Ascending aorta (tissue), 2 donors: ENCODE data around the gene BMP7. TPM values are rescaled to one million over a fixed set of nuclear protein-coding genes. Genes with fewer than 3 reads are reported as not detected.

ENCODE experiments used
- DNase-seq, 2 donors: peaks; one replicate each; pipeline ENCODE4 v3.0.0-alpha.2; 2019; ENCODE audit warnings: low spot score in 2 of 2
- H3K27ac ChIP-seq, 2 donors: fragments of 200-600 bp; sonication (generic); one replicate each; pipeline ENCODE4 v1.5.1; 2016 to 2017; ENCODE audit warnings: mild to moderate bottlenecking in 1 of 2
- H3K27me3 ChIP-seq: fragments of 200-600 bp; sonication (generic); one replicate; pipeline ENCODE4 v1.5.1; 2017
- H3K36me3 ChIP-seq, 2 donors: fragments of 200-600 bp; sonication (generic); one replicate each; pipeline ENCODE4 v1.5.1; 2016
- H3K4me1 ChIP-seq, 2 donors: fragments of 200-600 bp; sonication (generic); one replicate each; pipeline ENCODE4 v1.5.1; 2016 to 2017; ENCODE audit warnings: mild to moderate bottlenecking in 1 of 2
- H3K4me3 ChIP-seq, 2 donors: fragments of 200-600 bp; sonication (generic); one replicate each; pipeline ENCODE4 v1.5.1; 2016 to 2017; ENCODE audit warnings: mild to moderate bottlenecking in 1 of 2
- H3K9me3 ChIP-seq, 2 donors: fragments of 200-600 bp; sonication (generic); one replicate each; pipeline ENCODE4 v1.5.1; 2016
- intact Hi-C: fragments of 100-400 bp; cut with DNase I; formaldehyde crosslinking; loops from one replicate; pipeline ENCODE4 v1.15.1; 2023
- total RNA-seq: library from RNA; depleted of rRNA; stranded (reverse); fragments of >200 nt; gene quantifications from one replicate; pipeline ENCODE4 v1.1.0, GENCODE V29; 2016
- TF ChIP-seq, protein P1 (sequence below), 3 experiments: fragments of 200-600 bp in 2 of 3; fragments of 450-650 bp in 1 of 3; sonication (generic) in 2 of 3; IDR thresholded peaks; one replicate each; pipeline ENCODE4 v1.5.1; 2016 to 2019; ENCODE audit warnings: antibody characterized with exemption in 3 of 3, mild to moderate bottlenecking in 1 of 3, moderate library complexity in 1 of 3

Gene BMP7
- total RNA-seq, 1 donor from 2014 or later, result not detected

DNA sequence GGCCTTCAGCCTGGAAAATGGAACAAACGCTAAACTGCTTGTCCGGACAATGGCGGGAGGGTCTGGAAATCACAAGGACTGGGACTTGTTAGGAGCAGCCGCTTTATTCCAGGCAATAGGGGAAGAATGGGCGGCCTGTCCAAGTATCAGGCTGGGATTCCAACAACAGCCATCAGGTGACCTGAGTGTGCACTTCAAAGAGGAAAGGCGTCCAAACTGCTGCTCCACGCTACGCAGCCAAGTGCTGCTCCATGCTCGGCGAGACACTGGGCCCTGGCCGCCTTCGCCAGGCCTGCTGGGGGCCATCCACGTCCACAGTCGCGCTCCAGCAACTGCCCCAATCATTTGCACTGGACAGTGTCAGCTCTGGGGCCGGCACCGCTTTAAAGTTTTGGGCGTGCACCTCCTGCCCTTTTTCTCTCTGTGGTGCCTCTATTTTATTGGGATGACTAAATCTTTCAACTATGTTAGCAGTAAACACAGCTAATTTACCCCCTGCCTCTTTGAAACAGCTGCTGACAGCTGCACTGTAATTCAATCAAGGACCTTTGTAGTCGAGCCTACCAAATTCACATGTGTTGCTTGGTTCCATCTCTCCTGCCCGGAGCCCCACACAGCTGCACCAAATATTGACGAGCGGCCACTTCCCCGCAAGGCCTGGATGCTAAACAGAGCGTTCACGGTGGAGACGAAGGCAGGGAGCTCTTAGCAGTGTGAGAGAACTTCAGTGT, 98.3 kb downstream of the BMP7 start:
- no peak for DNase-seq
- intact Hi-C loops, result no loop called here
- Histone ChIP-seq H3K36me3 (no peaks in the 10 kb centered on the region), H3K4me1 (no peaks in the 10 kb centered on the region), H3K27ac (no peak overlapping the region), H3K27me3 (no peaks in the 10 kb centered on the region), H3K9me3 (no peaks in the 10 kb centered on the region), H3K4me3 (no peak overlapping the region)
- TF ChIP-seq, protein P1, sequence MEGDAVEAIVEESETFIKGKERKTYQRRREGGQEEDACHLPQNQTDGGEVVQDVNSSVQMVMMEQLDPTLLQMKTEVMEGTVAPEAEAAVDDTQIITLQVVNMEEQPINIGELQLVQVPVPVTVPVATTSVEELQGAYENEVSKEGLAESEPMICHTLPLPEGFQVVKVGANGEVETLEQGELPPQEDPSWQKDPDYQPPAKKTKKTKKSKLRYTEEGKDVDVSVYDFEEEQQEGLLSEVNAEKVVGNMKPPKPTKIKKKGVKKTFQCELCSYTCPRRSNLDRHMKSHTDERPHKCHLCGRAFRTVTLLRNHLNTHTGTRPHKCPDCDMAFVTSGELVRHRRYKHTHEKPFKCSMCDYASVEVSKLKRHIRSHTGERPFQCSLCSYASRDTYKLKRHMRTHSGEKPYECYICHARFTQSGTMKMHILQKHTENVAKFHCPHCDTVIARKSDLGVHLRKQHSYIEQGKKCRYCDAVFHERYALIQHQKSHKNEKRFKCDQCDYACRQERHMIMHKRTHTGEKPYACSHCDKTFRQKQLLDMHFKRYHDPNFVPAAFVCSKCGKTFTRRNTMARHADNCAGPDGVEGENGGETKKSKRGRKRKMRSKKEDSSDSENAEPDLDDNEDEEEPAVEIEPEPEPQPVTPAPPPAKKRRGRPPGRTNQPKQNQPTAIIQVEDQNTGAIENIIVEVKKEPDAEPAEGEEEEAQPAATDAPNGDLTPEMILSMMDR (IDR thresholded peaks at IDR 0.05), result no peak

DNA sequence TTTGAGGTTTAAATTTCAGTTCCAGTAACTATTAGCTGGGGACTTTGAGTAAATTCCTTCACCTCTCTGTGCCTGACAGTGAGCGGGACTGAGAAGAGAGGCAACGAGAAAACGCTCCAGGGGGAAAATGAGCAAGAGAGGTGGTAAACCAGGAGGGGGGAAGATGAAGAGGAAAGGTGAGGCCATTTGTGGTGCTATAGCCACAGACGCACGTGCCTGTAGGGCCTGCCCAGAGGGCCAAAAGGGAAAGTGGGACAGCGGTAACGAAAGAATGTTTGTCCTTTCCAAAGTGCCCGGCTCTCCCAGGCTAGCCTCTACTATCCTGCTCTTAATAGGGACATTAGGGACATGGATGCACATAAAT, 99.2 kb downstream of the BMP7 start:
- no peak for DNase-seq
- Histone ChIP-seq H3K4me3 (no peak overlapping the region), H3K9me3 (no peaks in the 10 kb centered on the region), H3K27me3 (no peaks in the 10 kb centered on the region), H3K4me1 (no peaks in the 10 kb centered on the region), H3K36me3 (no peaks in the 10 kb centered on the region), H3K27ac (no peak overlapping the region)
- TF ChIP-seq, protein P1 (IDR thresholded peaks at IDR 0.05), result no peak
- intact Hi-C loops, result no loop called here

DNA sequence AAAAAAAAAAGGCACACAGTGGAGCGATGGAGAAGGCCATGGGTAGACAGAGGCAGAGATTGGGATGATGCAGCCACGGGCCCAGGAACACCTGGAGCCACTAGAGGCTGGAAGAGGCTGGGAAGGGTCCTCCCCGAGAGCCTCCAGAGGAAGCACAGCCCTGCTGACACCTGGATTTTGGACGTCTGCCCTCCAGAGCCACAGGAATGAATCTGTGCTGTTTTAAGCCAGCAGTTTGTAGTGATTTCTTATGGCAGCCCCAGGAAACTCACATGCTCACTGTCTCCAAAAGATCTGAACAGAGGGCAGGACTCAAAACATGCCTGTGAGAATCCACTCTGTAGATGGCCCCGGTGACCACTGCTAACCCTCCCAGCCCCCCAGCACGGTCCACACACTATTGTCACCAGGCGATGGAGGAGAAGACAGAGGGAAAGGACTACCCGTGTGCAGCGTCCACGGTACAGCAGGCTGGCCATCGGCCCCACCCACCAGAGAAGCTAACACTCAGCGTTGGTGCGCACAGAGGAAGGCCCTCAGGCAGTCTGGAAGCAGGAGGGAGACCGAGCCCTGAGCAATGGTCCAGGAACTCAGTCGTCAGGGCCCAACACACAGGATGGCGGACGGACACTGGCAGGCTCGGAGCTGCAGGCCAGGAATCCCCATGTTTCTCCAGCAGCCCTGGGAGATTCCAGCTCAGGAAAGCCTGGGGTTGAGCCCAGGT, 99.7 kb downstream of the BMP7 start:
- Histone ChIP-seq H3K4me1 (no peaks in the 10 kb centered on the region), H3K9me3 (no peaks in the 10 kb centered on the region), H3K36me3 (no peaks in the 10 kb centered on the region), H3K27ac (no peak overlapping the region), H3K27me3 (no peaks in the 10 kb centered on the region), H3K4me3 (no peak overlapping the region)
- TF ChIP-seq, protein P1 (IDR thresholded peaks at IDR 0.05), result no peak
- DNase-seq, result no peak
- intact Hi-C loops, result no loop called here

DNA sequence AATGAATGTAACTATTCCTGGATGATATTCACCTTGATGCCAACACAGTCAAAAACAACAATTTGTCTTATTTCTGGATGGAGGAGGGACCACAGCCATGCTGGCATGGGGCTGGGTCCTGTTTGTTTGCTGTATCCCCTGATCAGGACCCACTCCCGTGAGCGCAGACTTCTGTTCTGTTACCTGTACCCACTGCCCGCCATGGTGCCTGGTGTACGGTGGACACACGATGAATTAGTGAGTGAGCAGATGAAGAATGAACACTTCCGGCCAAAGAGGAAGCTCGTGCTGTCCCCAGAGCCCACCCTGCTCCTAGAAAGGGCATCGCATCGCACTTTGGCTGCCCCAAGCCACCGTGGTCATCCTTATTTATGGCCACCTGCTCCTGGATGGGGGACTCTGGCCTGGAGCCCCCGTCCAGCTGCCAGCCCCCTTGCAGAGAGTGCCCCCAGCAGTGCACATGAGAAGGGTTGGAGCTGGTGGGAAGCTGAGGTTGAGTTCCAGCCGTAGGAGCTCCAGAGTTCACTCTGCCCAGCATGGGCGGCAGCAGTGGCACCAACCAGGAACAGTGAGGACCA, 100.9 kb downstream of the BMP7 start:
- DNase-seq, result no peak
- no peak overlapping the region for H3K4me3 ChIP-seq
- H3K27ac ChIP-seq, result no peak overlapping the region
- intact Hi-C loops, result no loop called here
- TF ChIP-seq, protein P1 (IDR thresholded peaks at IDR 0.05), result no peak
- no peaks in the 10 kb centered on the region for H3K9me3 ChIP-seq
- no peaks in the 10 kb centered on the region for H3K36me3 ChIP-seq
- H3K4me1 ChIP-seq, result no peaks in the 10 kb centered on the region
- no peaks in the 10 kb centered on the region for H3K27me3 ChIP-seq

DNA sequence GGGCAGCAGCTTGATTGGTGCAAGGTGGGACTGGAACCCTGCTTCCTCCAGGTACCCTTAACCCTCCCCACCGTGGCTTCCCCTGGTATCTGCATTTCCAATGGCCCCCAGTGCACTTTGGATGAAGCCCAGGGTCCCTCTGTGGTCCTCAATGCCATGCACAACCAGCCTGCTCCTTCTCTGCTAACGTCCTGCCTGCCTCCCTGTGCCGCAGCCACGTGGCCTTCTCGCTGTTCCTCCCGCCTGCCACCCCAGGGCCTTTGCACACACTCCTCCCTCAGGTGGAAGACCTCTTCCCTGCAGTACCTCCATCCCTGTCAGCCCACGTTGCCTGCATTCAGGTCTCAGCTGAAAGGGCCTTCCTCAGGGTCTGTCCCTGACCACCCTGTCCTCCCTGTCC, 101.6 kb downstream of the BMP7 start:
- Histone ChIP-seq H3K27me3 (no peaks in the 10 kb centered on the region), H3K9me3 (no peaks in the 10 kb centered on the region), H3K36me3 (no peaks in the 10 kb centered on the region), H3K27ac (no peak overlapping the region), H3K4me1 (no peaks in the 10 kb centered on the region), H3K4me3 (no peak overlapping the region)
- intact Hi-C loops, result no loop called here
- TF ChIP-seq, protein P1 (IDR thresholded peaks at IDR 0.05), result no peak
- no peak for DNase-seq
